Astrocyte (in vitro differentiated cells and primary cell): Measurements from ENCODE around the gene UST. TPM values are rescaled to one million over a fixed set of nuclear protein-coding genes. Genes with fewer than 3 reads are reported as not detected.

Source experiments
- DNase-seq: peaks from one replicate; pipeline ENCODE4 v3.0.0-alpha.2; 2010; ENCODE audit warnings: low read depth
- FAIRE-seq: peaks from 2 replicates; lab custom pipeline; 2011; peaks lifted over from hg19 to GRCh38; lab: Jason Lieb, UNC
- H2AFZ ChIP-seq: 2 replicates; pipeline ENCODE4 v1.6.0; 2012; ENCODE audit warnings: low read depth, low read length, inconsistent platforms
- H3K27ac ChIP-seq: 2 replicates; pipeline ENCODE4 v1.5.1; 2011; ENCODE audit warnings: low read depth, low read length, inconsistent platforms
- H3K27me3 ChIP-seq: 2 replicates; pipeline ENCODE4 v1.6.0; 2011; ENCODE audit warnings: low read length, inconsistent platforms; ENCODE audit not compliant: insufficient read depth
- H3K36me3 ChIP-seq: 2 replicates; pipeline ENCODE4 v1.5.1; 2011; ENCODE audit warnings: low read length, inconsistent platforms; ENCODE audit not compliant: insufficient read depth
- H3K4me1 ChIP-seq: 2 replicates; pipeline ENCODE4 v1.5.1; 2011; ENCODE audit warnings: low read length, inconsistent platforms; ENCODE audit not compliant: insufficient read depth
- H3K4me2 ChIP-seq: 2 replicates; pipeline ENCODE4 v1.6.0; 2012; ENCODE audit warnings: low read length, inconsistent platforms
- H3K4me3 ChIP-seq: 2 replicates; pipeline ENCODE4 v1.5.1; 2011; ENCODE audit warnings: low read depth, mild to moderate bottlenecking, low read length, inconsistent platforms; ENCODE audit not compliant: insufficient read depth
- H3K79me2 ChIP-seq: 2 replicates; pipeline ENCODE4 v1.6.0; 2012; ENCODE audit warnings: mild to moderate bottlenecking, low read length, inconsistent platforms; ENCODE audit not compliant: insufficient read depth
- H3K9ac ChIP-seq: 2 replicates; pipeline ENCODE4 v1.6.0; 2012; ENCODE audit warnings: mild to moderate bottlenecking, low read length, inconsistent platforms
- H3K9me3 ChIP-seq: 2 replicates; pipeline ENCODE4 v1.5.1; 2012; ENCODE audit warnings: low read depth, mild to moderate bottlenecking, low read length, inconsistent platforms; ENCODE audit not compliant: insufficient read depth
- H4K20me1 ChIP-seq: 2 replicates; pipeline ENCODE4 v1.6.0; 2012; ENCODE audit warnings: low read length, inconsistent platforms; ENCODE audit not compliant: insufficient read depth
- H3K27ac Mint-ChIP-seq: one replicate; pipeline ENCODE4 v1.8.0; 2021; ENCODE audit warnings: mild to moderate bottlenecking, mixed read lengths; ENCODE audit not compliant: unreplicated experiment
- H3K27me3 Mint-ChIP-seq: one replicate; pipeline ENCODE4 v1.8.0; 2021; ENCODE audit warnings: low read depth, mixed read lengths; ENCODE audit not compliant: unreplicated experiment
- H3K36me3 Mint-ChIP-seq: one replicate; pipeline ENCODE4 v1.8.0; 2021; ENCODE audit warnings: low read depth, mixed read lengths; ENCODE audit not compliant: unreplicated experiment
- H3K4me1 Mint-ChIP-seq: one replicate; pipeline ENCODE4 v1.8.0; 2021; ENCODE audit warnings: low read depth, mixed read lengths; ENCODE audit not compliant: unreplicated experiment
- H3K4me3 Mint-ChIP-seq: one replicate; pipeline ENCODE4 v1.8.0; 2021; ENCODE audit warnings: mild to moderate bottlenecking, moderate library complexity, mixed read lengths; ENCODE audit not compliant: unreplicated experiment
- H3K9me3 Mint-ChIP-seq: one replicate; pipeline ENCODE4 v1.8.0; 2021; ENCODE audit warnings: mild to moderate bottlenecking, mixed read lengths; ENCODE audit not compliant: unreplicated experiment
- CTCF ChIP-seq: IDR thresholded peaks from 2 replicates; pipeline ENCODE4 v1.5.1; 2011; ENCODE audit warnings: low read depth, mild to moderate bottlenecking, inconsistent platforms, low read length, moderate library complexity; ENCODE audit not compliant: insufficient read depth
- EZH2 ChIP-seq: IDR thresholded peaks from 2 replicates; pipeline ENCODE4 v1.6.1; 2012; ENCODE audit warnings: mild to moderate bottlenecking, low read length, inconsistent platforms; ENCODE audit not compliant: insufficient read depth
- total RNA-seq: library from RNA; stranded (reverse); gene quantifications from 2 replicates; pipeline ENCODE4 v1.2.1, GENCODE V29; 2021

Gene UST
- total RNA-seq, 1 donor from 2014 or later, result 15.3 TPM

GRCh38 chr6:148817689-148818088, 70.9 kb downstream of the UST start:
- Histone ChIP-seq H3K4me3 (no peak overlapping the region), H2AFZ (no peak overlapping the region), H4K20me1 (peaks cover 18% of the 10 kb centered on the region), H3K9me3 (no peaks in the 10 kb centered on the region), H3K9ac (no peak overlapping the region), H3K4me1 (no peaks in the 10 kb centered on the region), H3K4me2 (no peak overlapping the region), H3K79me2 (peaks cover 3% of the 10 kb centered on the region), H3K27me3 (no peaks in the 10 kb centered on the region), H3K27ac (no peak overlapping the region), H3K36me3 (no peaks in the 10 kb centered on the region)
- DNase-seq (no peak), FAIRE-seq (no peak)
- Mint-ChIP-seq H3K36me3 (peaks cover 2% of the 10 kb centered on the region), H3K27me3 (no peaks in the 10 kb centered on the region), H3K4me3 (no peak overlapping the region), H3K9me3 (peaks cover 3% of the 10 kb centered on the region), H3K4me1 (peaks cover 1% of the 10 kb centered on the region), H3K27ac (no peak overlapping the region)
- no peak for TF ChIP-seq EZH2
- no peak for TF ChIP-seq CTCF

GRCh38 chr6:148818939-148819575, 72.2 kb downstream of the UST start:
- H3K4me1 Mint-ChIP-seq, result peaks cover 1% of the 10 kb centered on the region
- peaks cover under 1% of the 10 kb centered on the region for H3K36me3 Mint-ChIP-seq
- no peak overlapping the region for H3K4me3 Mint-ChIP-seq
- no peaks in the 10 kb centered on the region for H3K27me3 Mint-ChIP-seq
- DNase-seq (peak; percentile 76), FAIRE-seq (no peak)
- Histone ChIP-seq H3K79me2 (peaks cover 3% of the 10 kb centered on the region), H2AFZ (no peak overlapping the region), H3K27me3 (no peaks in the 10 kb centered on the region), H3K4me1 (no peaks in the 10 kb centered on the region), H3K9ac (no peak overlapping the region), H3K27ac (no peak overlapping the region), H4K20me1 (peaks cover 22% of the 10 kb centered on the region), H3K4me2 (no peak overlapping the region), H3K4me3 (no peak overlapping the region), H3K36me3 (no peaks in the 10 kb centered on the region), H3K9me3 (no peaks in the 10 kb centered on the region)
- H3K27ac Mint-ChIP-seq, result no peak overlapping the region
- H3K9me3 Mint-ChIP-seq, result peaks cover 2% of the 10 kb centered on the region
- TF ChIP-seq EZH2 (no peak), CTCF (no peak)

- no peaks in the 10 kb centered on the region for H3K36me3 Mint-ChIP-seq
- Histone ChIP-seq H3K79me2 (peaks cover 3% of the 10 kb centered on the region), H3K9me3 (no peaks in the 10 kb centered on the region), H4K20me1 (peaks cover 22% of the 10 kb centered on the region), H3K4me1 (no peaks in the 10 kb centered on the region), H3K4me3 (no peak overlapping the region), H3K27me3 (no peaks in the 10 kb centered on the region), H3K27ac (no peak overlapping the region), H3K9ac (no peak overlapping the region), H3K36me3 (no peaks in the 10 kb centered on the region), H3K4me2 (no peak overlapping the region), H2AFZ (no peak overlapping the region)
- DNase-seq (no peak), FAIRE-seq (no peak)
- H3K27ac Mint-ChIP-seq, result no peak overlapping the region
- no peaks in the 10 kb centered on the region for H3K27me3 Mint-ChIP-seq
- H3K4me3 Mint-ChIP-seq, result no peak overlapping the region
- peaks cover 1% of the 10 kb centered on the region for H3K4me1 Mint-ChIP-seq
- H3K9me3 Mint-ChIP-seq, result peaks cover 1% of the 10 kb centered on the region
- no peak for TF ChIP-seq CTCF
- no peak for TF ChIP-seq EZH2
Measured at GRCh38 chr6:148819852-148820251, 73.0 kb downstream of the UST start.
